H9 (cell line): ENCODE measurements around the gene EVPL. TPM values are rescaled to one million over a fixed set of nuclear protein-coding genes. Genes with fewer than 3 reads are reported as not detected.
A peak's percentile ranks its signal among the peaks of the same experiment; 100 is the strongest.

Experiments used
- DNase-seq: peaks from one replicate; pipeline ENCODE4 v3.0.0-alpha.2; 2017
- H2AFZ ChIP-seq: one replicate; pipeline ENCODE4 v1.6.1; 2013; ENCODE audit warnings: mild to moderate bottlenecking, low read length, control low read depth, moderate library complexity
- H2AK5ac ChIP-seq: 2 replicates; pipeline ENCODE4 v1.6.1; 2013; ENCODE audit warnings: low read length, control low read depth, mixed read lengths; ENCODE audit not compliant: insufficient read length
- H2BK120ac ChIP-seq: one replicate; pipeline ENCODE4 v1.6.1; 2013; ENCODE audit warnings: low read depth, mild to moderate bottlenecking, low read length, control low read depth, inconsistent platforms; ENCODE audit not compliant: poor library complexity, severe bottlenecking
- H2BK12ac ChIP-seq: 2 replicates; pipeline ENCODE4 v1.6.1; 2013; ENCODE audit warnings: low read length, control low read depth, mixed read lengths, low read depth; ENCODE audit not compliant: insufficient read length
- H2BK15ac ChIP-seq: 2 replicates; pipeline ENCODE4 v1.6.1; 2013; ENCODE audit warnings: low read depth, low read length, control low read depth
- H2BK20ac ChIP-seq: one replicate; pipeline ENCODE4 v1.6.1; 2013; ENCODE audit warnings: low read depth, mild to moderate bottlenecking, low read length, control low read depth, inconsistent platforms; ENCODE audit not compliant: poor library complexity, severe bottlenecking
- H2BK5ac ChIP-seq: 2 replicates; pipeline ENCODE4 v1.6.1; 2013; ENCODE audit warnings: low read length, control low read depth, mixed read lengths; ENCODE audit not compliant: insufficient read length
- H3K14ac ChIP-seq: 2 replicates; pipeline ENCODE4 v1.6.1; 2013; ENCODE audit warnings: low read length, control low read depth; ENCODE audit not compliant: insufficient read depth
- H3K18ac ChIP-seq: 2 replicates; pipeline ENCODE4 v1.6.1; 2013; ENCODE audit warnings: low read depth, mild to moderate bottlenecking, mixed read lengths, low read length, control low read depth; ENCODE audit not compliant: insufficient read length
- H3K23ac ChIP-seq: 2 replicates; pipeline ENCODE4 v1.6.1; 2013; ENCODE audit warnings: low read length, control low read depth, mixed read lengths, low read depth; ENCODE audit not compliant: insufficient read length
- H3K23me2 ChIP-seq: 2 replicates; pipeline ENCODE4 v1.6.1; 2013; ENCODE audit warnings: low read depth, mild to moderate bottlenecking, mixed read lengths, low read length, control low read depth; ENCODE audit not compliant: insufficient read length, poor library complexity, severe bottlenecking
- H3K27ac ChIP-seq: 2 replicates; pipeline ENCODE4 v1.5.1; 2013; ENCODE audit warnings: low read length, control low read depth, mixed read lengths, low read depth; ENCODE audit not compliant: insufficient read length
- H3K27me3 ChIP-seq: 2 replicates; pipeline ENCODE4 v1.6.1; 2013; ENCODE audit warnings: low read length, control low read depth, inconsistent platforms; ENCODE audit not compliant: insufficient read depth
- H3K4ac ChIP-seq: 2 replicates; pipeline ENCODE4 v1.6.1; 2013; ENCODE audit warnings: low read depth, mild to moderate bottlenecking, control low read depth, inconsistent platforms, low read length, moderate library complexity
- H3K4me1 ChIP-seq: 2 replicates; pipeline ENCODE4 v1.6.1; 2013; ENCODE audit warnings: low read length, control low read depth, inconsistent platforms; ENCODE audit not compliant: insufficient read depth
- H3K4me2 ChIP-seq: 2 replicates; pipeline ENCODE4 v1.6.1; 2013; ENCODE audit warnings: low read length, control low read depth, mixed read lengths; ENCODE audit not compliant: insufficient read length, insufficient read depth
- H3K56ac ChIP-seq: 2 replicates; pipeline ENCODE4 v1.6.1; 2013; ENCODE audit warnings: low read depth, mild to moderate bottlenecking, mixed read lengths, low read length, control low read depth; ENCODE audit not compliant: insufficient read length
- H3K79me1 ChIP-seq: 2 replicates; pipeline ENCODE4 v1.6.1; 2013; ENCODE audit warnings: low read depth, mild to moderate bottlenecking, moderate library complexity, low read length, control low read depth, inconsistent platforms; ENCODE audit not compliant: insufficient read depth, poor library complexity, severe bottlenecking
- H3K79me2 ChIP-seq: 2 replicates; pipeline ENCODE4 v1.6.1; 2013; ENCODE audit warnings: low read length, control low read depth, inconsistent platforms; ENCODE audit not compliant: insufficient read depth
- H3K9ac ChIP-seq: 2 replicates; pipeline ENCODE4 v1.6.1; 2013; ENCODE audit warnings: low read length, control low read depth, mixed read lengths; ENCODE audit not compliant: insufficient read length; ENCODE audit errors: extremely low read depth
- H3K9me3 ChIP-seq: one replicate; pipeline ENCODE4 v1.6.1; 2013; ENCODE audit warnings: low read depth, low read length, inconsistent platforms; ENCODE audit not compliant: control insufficient read depth
- H3T11ph ChIP-seq: one replicate; pipeline ENCODE4 v1.6.1; 2013; ENCODE audit warnings: mild to moderate bottlenecking, low read length, control low read depth, inconsistent platforms
- H4K20me1 ChIP-seq: one replicate; pipeline ENCODE4 v1.6.1; 2013; ENCODE audit not compliant: control insufficient read depth, insufficient read length, insufficient read depth
- H4K5ac ChIP-seq: 2 replicates; pipeline ENCODE4 v1.6.1; 2013; ENCODE audit warnings: low read depth, mild to moderate bottlenecking, mixed read lengths, low read length, control low read depth; ENCODE audit not compliant: insufficient read length
- H4K8ac ChIP-seq: replicated peaks from 2 replicates; pipeline ENCODE4 v1.6.1; 2013; ENCODE audit warnings: low read length, control low read depth, mixed read lengths, low read depth; ENCODE audit not compliant: insufficient read length
- H4K91ac ChIP-seq: 2 replicates; pipeline ENCODE4 v1.6.1; 2013; ENCODE audit warnings: low read depth, mild to moderate bottlenecking, moderate library complexity, mixed read lengths, low read length, control low read depth; ENCODE audit not compliant: insufficient read length
- H3K27ac Mint-ChIP-seq, 3 experiments: 2 replicates in 2 of 3; 3 replicates in 1 of 3; pipeline ENCODE4 v1.8.0; 2020 to 2021; ENCODE audit warnings: mixed read lengths in 3 of 3, mild to moderate bottlenecking in 1 of 3, moderate library complexity in 1 of 3
- H3K27me3 Mint-ChIP-seq: 2 replicates; pipeline ENCODE4 v1.8.0; 2021; ENCODE audit warnings: low read depth, mild to moderate bottlenecking, moderate library complexity, mixed read lengths
- H3K36me3 Mint-ChIP-seq, 3 experiments: 2 replicates in 2 of 3; 3 replicates in 1 of 3; pipeline ENCODE4 v1.8.0; 2020 to 2021; ENCODE audit warnings: low read depth in 3 of 3, mixed read lengths in 3 of 3; ENCODE audit not compliant: insufficient read depth in 1 of 3
- H3K4me1 Mint-ChIP-seq, 2 experiments: 2 replicates each; pipeline ENCODE4 v1.8.0; 2020; ENCODE audit warnings: mixed read lengths in 2 of 2
- H3K4me3 Mint-ChIP-seq, 2 experiments: 2 replicates in 1 of 2; 3 replicates in 1 of 2; pipeline ENCODE4 v1.8.0; 2020 to 2021; ENCODE audit warnings: mild to moderate bottlenecking in 2 of 2, mixed read lengths in 2 of 2, moderate library complexity in 1 of 2
- H3K9me3 Mint-ChIP-seq, 2 experiments: 2 replicates in 1 of 2; 3 replicates in 1 of 2; pipeline ENCODE4 v1.8.0; 2020; ENCODE audit warnings: mild to moderate bottlenecking in 2 of 2, mixed read lengths in 2 of 2, moderate library complexity in 1 of 2
- WGBS: extraction: QIAGEN DNeasy Blood & Tissue Kit; methylation state at CpG from one replicate; pipeline ENCODE4 v1.1.7; 2013; ENCODE audit warnings: missing lambda C conversion rate, low lambda C conversion rate, mixed read lengths; ENCODE audit not compliant: insufficient read length; ENCODE audit errors: extremely low coverage; 5-methylcytosine and 5-hydroxymethylcytosine counted together
- total RNA-seq: library from RNA; stranded (reverse); gene quantifications from 2 replicates; pipeline ENCODE4 v1.2.1, GENCODE V29; 2021
- TF ChIP-seq, protein P1 (sequence below): fragments of 200-600 bp; sonication (generic); conservative IDR thresholded peaks from 3 replicates; pipeline ENCODE4 v1.8.0; 2021; ENCODE audit warnings: antibody characterized with exemption, mild to moderate bottlenecking

The EVPL gene
- total RNA-seq, 1 experiment from 2014 or later = 0.48 TPM

DNA sequence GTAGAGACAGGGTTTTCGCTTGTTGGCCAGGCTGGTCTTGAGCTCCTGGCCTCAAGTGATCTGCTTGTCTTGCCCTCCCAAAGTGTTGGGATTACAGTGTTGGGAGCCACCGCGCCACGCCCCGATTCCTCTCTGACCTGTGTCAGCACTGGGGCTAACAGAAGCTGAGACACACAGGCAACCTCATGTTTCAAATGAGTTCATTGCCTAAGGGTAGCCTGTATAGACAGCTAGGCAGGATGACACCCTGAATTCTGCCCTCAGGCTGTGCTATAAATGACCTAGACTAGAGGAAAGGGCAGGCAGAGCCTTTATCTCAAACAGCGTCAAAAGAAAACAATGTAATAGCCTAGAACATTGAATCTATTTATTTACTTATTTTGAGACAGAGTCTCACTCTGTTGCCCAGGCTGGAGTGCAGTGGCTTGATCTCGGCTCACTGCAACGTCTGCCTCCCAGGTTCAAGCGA lies 28.7 kb downstream of the EVPL start:
- WGBS = no CpG with 5 or more reads among the region's 9 CpGs
- H3K27ac Mint-ChIP-seq = peak overlapping the region in 1 of 3 experiments; percentile 63; a peak in 2 of 7 replicates
- H3K4me1 ChIP-seq = no peaks in the 10 kb centered on the region

More for the DNA sequence above, 28.7 kb downstream of the EVPL start:
- Histone ChIP-seq H3T11ph (no peak overlapping the region), H3K23ac (no peak overlapping the region), H3K27ac (no peak overlapping the region), H2BK12ac (no peak overlapping the region), H3K9me3 (no peaks in the 10 kb centered on the region), H2AK5ac (no peak overlapping the region), H3K18ac (no peak overlapping the region), H3K56ac (no peak overlapping the region), H3K14ac (no peak overlapping the region), H4K91ac (no peak overlapping the region), H4K20me1 (peaks cover 2% of the 10 kb centered on the region), H3K4ac (no peak overlapping the region), H3K4me2 (no peak overlapping the region), H2BK120ac (no peak overlapping the region), H4K5ac (no peak overlapping the region), H3K79me2 (no peaks in the 10 kb centered on the region), H3K27me3 (no peaks in the 10 kb centered on the region), H2BK15ac (no peak overlapping the region; the same call in 1 of the 2 replicates), H2BK5ac (no peak overlapping the region), H3K23me2 (no peaks in the 10 kb centered on the region), H2AFZ (no peak overlapping the region), H4K8ac (no peak overlapping the region), H2BK20ac (no peak overlapping the region), H3K79me1 (no peaks in the 10 kb centered on the region), H3K9ac (no peak overlapping the region)
- DNase-seq = no peak
- Mint-ChIP-seq H3K27me3 (no peaks in the 10 kb centered on the region), H3K4me1 (peaks cover 9 to 11% of the 10 kb centered on the region in 2 experiments; a peak in 3 of 4 replicates), H3K4me3 (no peak overlapping the region), H3K9me3 (no peaks in the 10 kb centered on the region), H3K36me3 (peaks cover 2 to 20% (median 4%) of the 10 kb centered on the region in 3 experiments; a peak in 6 of 7 replicates)
- TF ChIP-seq, protein P1, sequence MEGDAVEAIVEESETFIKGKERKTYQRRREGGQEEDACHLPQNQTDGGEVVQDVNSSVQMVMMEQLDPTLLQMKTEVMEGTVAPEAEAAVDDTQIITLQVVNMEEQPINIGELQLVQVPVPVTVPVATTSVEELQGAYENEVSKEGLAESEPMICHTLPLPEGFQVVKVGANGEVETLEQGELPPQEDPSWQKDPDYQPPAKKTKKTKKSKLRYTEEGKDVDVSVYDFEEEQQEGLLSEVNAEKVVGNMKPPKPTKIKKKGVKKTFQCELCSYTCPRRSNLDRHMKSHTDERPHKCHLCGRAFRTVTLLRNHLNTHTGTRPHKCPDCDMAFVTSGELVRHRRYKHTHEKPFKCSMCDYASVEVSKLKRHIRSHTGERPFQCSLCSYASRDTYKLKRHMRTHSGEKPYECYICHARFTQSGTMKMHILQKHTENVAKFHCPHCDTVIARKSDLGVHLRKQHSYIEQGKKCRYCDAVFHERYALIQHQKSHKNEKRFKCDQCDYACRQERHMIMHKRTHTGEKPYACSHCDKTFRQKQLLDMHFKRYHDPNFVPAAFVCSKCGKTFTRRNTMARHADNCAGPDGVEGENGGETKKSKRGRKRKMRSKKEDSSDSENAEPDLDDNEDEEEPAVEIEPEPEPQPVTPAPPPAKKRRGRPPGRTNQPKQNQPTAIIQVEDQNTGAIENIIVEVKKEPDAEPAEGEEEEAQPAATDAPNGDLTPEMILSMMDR = no peak
